GM08714 (cell line): Measurements from ENCODE around the gene ZNF500.
A peak's percentile ranks its signal among the peaks of the same experiment; 100 is the strongest.
"Not testable (repeated sequence)": the region's sequence is repeated elsewhere in the genome, so short reads cannot be mapped to it uniquely, and the experiment has no call there.

ENCODE experiments used
- H3K4me3 ChIP-seq: fragments of 200-500 bp; sonication (Bioruptor generic); 2 replicates; pipeline ENCODE4 v1.5.1; 2014; ENCODE audit warnings: mild to moderate bottlenecking, low read length, inconsistent platforms
- ZNF274 ChIP-seq: IDR thresholded peaks from 2 replicates; pipeline ENCODE4 v1.6.1; 2012; ENCODE audit warnings: mild to moderate bottlenecking, low read depth, low read length

The ZNF500 gene

GRCh38 chr16:4748682-4749411 lies 18.1 kb downstream of the ZNF500 start:
- H3K4me3 ChIP-seq: no peak overlapping the region
- TF ChIP-seq ZNF274: no peak

DNA sequence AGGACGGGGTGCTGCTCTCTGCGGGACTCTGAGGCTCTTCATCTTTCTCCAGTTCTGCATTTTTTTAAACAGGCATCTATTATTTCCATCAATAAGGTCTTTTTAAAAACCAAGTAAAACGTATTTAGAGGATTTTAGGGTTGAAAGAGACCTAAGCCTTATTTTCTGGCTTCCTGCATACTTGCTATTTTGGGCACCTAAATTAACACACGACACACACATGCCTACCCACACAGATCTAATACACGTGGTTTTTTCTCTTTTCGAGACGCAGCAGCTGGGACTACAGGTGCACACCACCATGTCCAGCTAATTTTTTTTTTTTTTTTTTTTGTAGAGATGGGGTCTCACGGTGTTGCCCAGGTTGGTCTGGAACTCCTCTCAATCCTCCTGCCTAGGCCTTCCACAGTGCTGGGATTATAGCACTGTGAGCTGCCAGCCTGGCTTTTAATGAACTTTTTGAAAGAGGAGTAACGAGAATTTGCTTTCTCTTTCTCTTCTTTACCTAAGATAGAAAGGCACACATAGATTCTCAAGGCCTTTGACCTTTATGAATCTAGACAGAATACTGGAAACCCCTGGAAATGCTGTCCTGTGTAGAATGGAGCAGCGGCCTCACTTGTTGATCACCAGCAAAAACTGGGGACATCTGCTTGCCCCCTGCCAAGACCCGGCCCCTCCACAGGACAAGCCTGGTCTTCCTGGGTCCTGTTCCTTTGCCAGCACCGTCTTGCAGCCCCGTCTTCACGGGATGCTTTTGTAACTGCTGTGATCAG lies 18.9 kb downstream of the ZNF500 start:
- TF ChIP-seq ZNF274: no peak
- H3K4me3 ChIP-seq: no peak overlapping the region

- H3K4me3 ChIP-seq: no peak overlapping the region
- TF ChIP-seq ZNF274: no peak
Measured at GRCh38 chr16:4746991-4747574, 19.9 kb downstream of the ZNF500 start.

DNA sequence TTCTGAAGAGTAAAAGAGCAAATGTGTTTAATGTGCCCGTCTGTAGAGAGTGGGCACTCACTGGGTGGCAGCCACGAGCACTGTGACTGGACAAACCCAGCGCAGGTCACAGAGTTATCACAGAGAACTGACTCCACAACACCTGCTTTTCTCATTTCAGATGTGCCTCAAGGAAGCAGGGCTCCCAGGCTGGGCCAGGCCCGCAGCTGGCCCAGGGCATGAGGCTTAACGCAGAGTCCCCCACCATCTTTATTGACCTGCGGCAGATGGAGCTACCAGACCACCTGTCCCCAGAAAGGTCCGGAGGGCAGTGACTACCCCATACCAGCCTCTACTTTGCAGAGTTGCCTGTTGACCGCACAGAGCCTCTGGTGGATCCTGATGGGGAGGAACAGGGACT lies 20.7 kb downstream of the ZNF500 start:
- H3K4me3 ChIP-seq: no peak overlapping the region
- no peak for TF ChIP-seq ZNF274

GRCh38 chr16:4745274-4745569 lies 21.7 kb downstream of the ZNF500 start:
- no peak for TF ChIP-seq ZNF274

DNA sequence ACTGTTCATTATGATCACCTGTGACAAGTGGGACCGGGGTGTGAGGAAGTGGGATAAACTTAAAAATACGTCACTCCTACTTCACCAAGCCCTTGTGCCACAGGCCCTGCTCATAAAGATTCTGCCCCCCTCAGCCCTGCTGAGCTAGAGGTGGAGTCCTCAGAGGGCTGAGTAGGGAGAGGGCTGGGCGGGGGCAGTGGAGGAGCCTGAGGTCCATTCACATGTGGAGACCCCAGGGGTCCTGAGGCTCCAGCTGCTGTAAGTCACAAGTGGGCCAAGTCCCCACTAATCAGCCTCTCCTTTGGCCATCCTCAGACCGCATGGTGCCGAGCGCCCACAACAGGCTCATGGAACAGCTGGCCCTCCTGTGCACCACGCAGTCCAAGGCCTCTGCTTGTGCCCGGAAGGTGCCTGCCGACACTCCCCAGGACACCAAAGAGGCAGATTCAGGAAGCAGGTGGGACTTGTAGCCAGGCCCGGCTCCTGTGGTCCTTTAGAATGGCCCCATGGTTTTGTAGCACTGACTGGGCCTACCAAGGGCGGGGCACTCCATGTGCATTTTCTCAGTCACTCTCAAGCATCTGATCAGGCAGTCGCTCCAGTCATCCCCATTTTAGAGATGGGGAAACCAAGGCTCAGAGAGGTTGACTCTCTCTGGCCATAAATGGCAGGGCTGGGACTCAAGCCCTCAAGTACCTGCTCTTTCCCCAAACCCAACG lies 22.2 kb downstream of the ZNF500 start:
- H3K4me3 ChIP-seq: no peak overlapping the region
- TF ChIP-seq ZNF274: no peak

More at GRCh38 chr16:4745274-4745569, 21.7 kb downstream of the ZNF500 start:
- H3K4me3 ChIP-seq: no peak overlapping the region

DNA sequence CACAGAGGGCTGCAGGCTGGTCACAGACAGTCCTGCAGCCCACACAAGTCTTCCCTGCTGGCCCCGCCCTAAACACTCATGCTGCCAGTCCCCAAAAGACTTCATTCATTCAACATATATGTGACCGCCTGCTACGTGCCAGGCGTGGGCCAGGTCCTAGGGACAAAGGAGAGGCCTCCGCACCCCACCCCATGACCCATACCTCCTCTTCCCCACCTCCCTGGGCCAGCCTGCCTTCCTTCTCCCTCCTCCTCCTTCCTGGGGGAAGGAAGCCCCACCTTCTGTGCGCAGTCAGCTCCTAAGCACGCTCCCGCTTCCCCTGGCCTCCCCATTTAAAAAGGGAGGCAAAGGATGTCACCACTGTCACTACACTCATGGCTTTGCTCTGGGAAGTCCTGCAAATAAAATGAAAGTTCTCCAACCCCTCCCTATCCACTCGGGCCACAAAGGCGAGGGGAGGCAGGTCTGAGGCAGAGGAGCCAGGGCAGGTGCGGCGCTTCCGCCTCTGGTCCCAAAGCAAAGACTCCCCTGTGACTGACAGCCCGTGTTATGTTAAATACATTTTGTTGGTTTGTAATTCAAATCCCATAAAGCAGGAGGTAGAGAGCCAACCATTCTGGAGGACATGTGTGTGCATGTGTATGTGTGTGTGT lies 23.6 kb downstream of the ZNF500 start:
- no peak overlapping the region for H3K4me3 ChIP-seq
- TF ChIP-seq ZNF274: no peak

- H3K4me3 ChIP-seq: not testable (repeated sequence)
Measured at GRCh38 chr16:4738370-4738769, 28.6 kb downstream of the ZNF500 start.

- TF ChIP-seq ZNF274: no peak
Measured at GRCh38 chr16:4737545-4737944, 29.4 kb downstream of the ZNF500 start.

GRCh38 chr16:4736546-4736945 lies 30.4 kb downstream of the ZNF500 start:
- H3K4me3 ChIP-seq: no peak overlapping the region
- TF ChIP-seq ZNF274: no peak

More at GRCh38 chr16:4737545-4737944, 29.4 kb downstream of the ZNF500 start:
- no peak overlapping the region for H3K4me3 ChIP-seq

DNA sequence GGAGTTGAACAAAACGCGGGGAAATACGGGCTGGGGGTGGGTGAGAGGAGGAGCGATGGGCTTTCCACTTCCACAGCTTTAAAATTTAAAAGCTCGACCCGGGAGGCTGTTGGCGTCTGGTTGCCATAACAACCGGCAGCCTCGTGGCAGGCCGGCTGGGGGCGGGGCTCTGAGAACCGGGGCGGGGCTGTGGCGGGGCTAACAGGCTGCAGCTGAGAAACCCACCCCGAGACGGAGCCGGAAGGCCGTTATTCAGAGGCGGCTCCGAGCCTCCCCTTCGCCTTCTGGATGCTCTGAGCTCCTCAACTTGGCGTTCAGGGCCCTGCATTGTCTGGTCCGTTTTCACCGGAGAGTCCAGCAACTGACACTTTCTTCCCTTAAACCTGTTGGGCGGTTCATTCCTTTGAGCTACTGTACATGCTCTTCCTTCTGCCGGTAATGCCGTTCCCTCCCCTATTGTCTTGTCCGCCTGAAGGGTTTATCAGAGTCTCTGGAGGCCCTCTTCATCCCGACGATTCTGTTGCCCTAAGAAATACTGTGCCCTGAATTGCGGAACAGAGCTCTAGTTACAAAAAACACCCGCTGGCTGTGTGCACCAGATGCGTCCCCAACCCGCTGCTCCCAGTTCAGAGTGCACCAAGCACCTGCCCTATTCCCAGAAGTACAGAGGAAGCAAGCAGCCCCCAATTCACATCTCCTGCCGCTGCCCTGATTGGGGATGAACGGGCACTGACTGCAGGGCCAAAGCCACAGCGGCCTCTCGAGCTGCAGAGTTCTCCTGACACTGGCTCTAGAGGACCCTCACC lies 32.0 kb downstream of the ZNF500 start:
- H3K4me3 ChIP-seq: peak overlapping the region; percentile 94
- no peak for TF ChIP-seq ZNF274

GRCh38 chr16:4734063-4734729 lies 32.8 kb downstream of the ZNF500 start, which contains the start of the genes ANKS3 and DNAAF8:
TSS of gene ANKS3 (minus strand) at chr16:4734271. CDS start at chr16:4730149, 4,122 bp downstream.
TSS of gene DNAAF8 (plus strand) at chr16:4734537. CDS start at chr16:4736515, 1,978 bp downstream.
- H3K4me3 ChIP-seq: peak within 1 kb of the TSS; percentile 94
- TF ChIP-seq ZNF274: no peak

DNA sequence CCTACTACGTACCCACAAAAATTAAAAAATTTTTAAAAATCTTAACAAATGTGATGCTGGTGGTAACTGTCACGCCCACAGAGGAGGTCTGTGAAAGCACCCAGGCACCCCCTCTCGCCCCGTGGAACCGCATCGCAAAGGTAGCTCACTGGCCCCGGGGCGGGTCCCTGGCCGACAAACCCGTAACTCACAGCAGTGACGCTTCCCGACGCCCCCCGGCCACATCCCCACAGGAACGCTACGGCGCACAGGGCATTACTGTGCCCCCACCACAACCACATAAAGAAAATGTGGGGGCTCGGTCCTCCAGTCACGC lies 33.3 kb downstream of the ZNF500 start:
- TF ChIP-seq ZNF274: no peak
- peak overlapping the region; percentile 94 for H3K4me3 ChIP-seq
